WTC11 (cell line): ENCODE results near the gene NWD2. TPM values are rescaled to one million over a fixed set of nuclear protein-coding genes. Genes with fewer than 3 reads are reported as not detected.

ENCODE experiments used
- ATAC-seq: fragments of 200-7000 bp; cut with Tn5 transposase; 2 replicates; pipeline ENCODE4 v1.10.0; 2021; ENCODE audit warnings: mild to moderate bottlenecking, moderate library complexity
- CTCF ChIA-PET: fragments of 300-600 bp; sonication (Branson Sonifier 250); formaldehyde crosslinking; loops from one replicate; lab custom pipeline; 2021; ENCODE audit warnings: antibody characterized with exemption; lab: Charles Lee
- POLR2A ChIA-PET: fragments of 350-600 bp; sonication (Branson Sonifier 250); formaldehyde crosslinking; loops from one replicate; lab custom pipeline; 2021; ENCODE audit warnings: antibody characterized with exemption; lab: Charles Lee
- DNase-seq: peaks from one replicate; pipeline ENCODE4 v3.0.0; 2021; ENCODE audit warnings: low spot score
- H3K27ac Mint-ChIP-seq: 2 replicates; pipeline ENCODE4 v1.8.0; 2021; ENCODE audit warnings: mixed read lengths
- H3K27me3 Mint-ChIP-seq: 2 replicates; pipeline ENCODE4 v1.8.0; 2021; ENCODE audit warnings: low read depth, mild to moderate bottlenecking, moderate library complexity, mixed read lengths
- H3K36me3 Mint-ChIP-seq: 2 replicates; pipeline ENCODE4 v1.8.0; 2021; ENCODE audit warnings: mixed read lengths
- H3K4me1 Mint-ChIP-seq: 2 replicates; pipeline ENCODE4 v1.8.0; 2022; ENCODE audit warnings: mixed read lengths
- H3K4me3 Mint-ChIP-seq: 2 replicates; pipeline ENCODE4 v1.8.0; 2021; ENCODE audit warnings: mild to moderate bottlenecking, moderate library complexity, mixed read lengths
- H3K9me3 Mint-ChIP-seq: 2 replicates; pipeline ENCODE4 v1.8.0; 2021; ENCODE audit warnings: mixed read lengths
- ATF3 ChIP-seq: sonication (generic); formaldehyde crosslinking; conservative IDR thresholded peaks from 2 replicates; pipeline ENCODE4 v1.8.1; 2022; ENCODE audit warnings: mild to moderate bottlenecking, missing genetic modification reagents
- E2F5 ChIP-seq: sonication (generic); formaldehyde crosslinking; IDR thresholded peaks from 2 replicates; pipeline ENCODE4 v1.8.1; 2022; ENCODE audit warnings: mild to moderate bottlenecking, moderate library complexity, missing genetic modification reagents
- FOXK1 ChIP-seq: sonication (generic); formaldehyde crosslinking; IDR thresholded peaks from 2 replicates; pipeline ENCODE4 v1.8.0; 2022; ENCODE audit warnings: mild to moderate bottlenecking, moderate library complexity, missing genetic modification reagents
- FOXP1 ChIP-seq: sonication (generic); formaldehyde crosslinking; IDR thresholded peaks from 2 replicates; pipeline ENCODE4 v1.8.0; 2022; ENCODE audit warnings: missing genetic modification reagents, mild to moderate bottlenecking, moderate library complexity, borderline replicate concordance
- GRHL2 ChIP-seq: fragments of 250-450 bp; sonication (Bioruptor Pico); IDR thresholded peaks from 2 replicates; pipeline ENCODE4 v1.8.0; 2022; ENCODE audit warnings: mild to moderate bottlenecking, moderate library complexity; ENCODE audit not compliant: insufficient replicate concordance, severe bottlenecking
- HMGXB4 ChIP-seq: sonication (generic); formaldehyde crosslinking; IDR thresholded peaks from 2 replicates; pipeline ENCODE4 v1.8.1; 2023; ENCODE audit warnings: mild to moderate bottlenecking, moderate library complexity, missing genetic modification reagents
- MLX ChIP-seq: sonication (generic); formaldehyde crosslinking; IDR thresholded peaks from 2 replicates; pipeline ENCODE4 v1.8.1; 2023; ENCODE audit warnings: mild to moderate bottlenecking, missing genetic modification reagents, moderate library complexity
- MYBL2 ChIP-seq: sonication (generic); formaldehyde crosslinking; IDR thresholded peaks from 2 replicates; pipeline ENCODE4 v1.8.1; 2023; ENCODE audit warnings: mild to moderate bottlenecking, moderate library complexity, missing genetic modification reagents
- NFYB ChIP-seq: sonication (generic); formaldehyde crosslinking; conservative IDR thresholded peaks from 2 replicates; pipeline ENCODE4 v1.8.0; 2022; ENCODE audit warnings: low read depth, missing genetic modification reagents
- NR2C2 ChIP-seq: sonication (generic); formaldehyde crosslinking; IDR thresholded peaks from 2 replicates; pipeline ENCODE4 v1.8.0; 2022; ENCODE audit warnings: mild to moderate bottlenecking, missing genetic modification reagents
- SMAD3 ChIP-seq: sonication (generic); formaldehyde crosslinking; IDR thresholded peaks from 2 replicates; pipeline ENCODE4 v1.8.0; 2022; ENCODE audit warnings: missing genetic modification reagents, mild to moderate bottlenecking, borderline replicate concordance
- ZNF219 ChIP-seq: sonication (generic); formaldehyde crosslinking; IDR thresholded peaks from 2 replicates; pipeline ENCODE4 v1.8.0; 2023; ENCODE audit warnings: missing genetic modification reagents, mild to moderate bottlenecking, borderline replicate concordance
- ZNF425 ChIP-seq: fragments of 250-450 bp; sonication (Bioruptor Pico); conservative IDR thresholded peaks from 2 replicates; pipeline ENCODE4 v1.9.0; 2021; ENCODE audit warnings: mild to moderate bottlenecking
- ZNF512 ChIP-seq: sonication (generic); formaldehyde crosslinking; IDR thresholded peaks from 2 replicates; pipeline ENCODE4 v1.8.1; 2022; ENCODE audit warnings: missing genetic modification reagents, borderline replicate concordance
- total RNA-seq: library from RNA; stranded (reverse); gene quantifications from 3 replicates; pipeline ENCODE4 v1.2.3, GENCODE V29; 2021
- TF ChIP-seq, protein P1 (sequence below): sonication (generic); formaldehyde crosslinking; IDR thresholded peaks from 2 replicates; pipeline ENCODE4 v1.8.1; 2022; ENCODE audit warnings: low read depth, missing genetic modification reagents, borderline replicate concordance
- TF ChIP-seq, protein P2 (sequence below): sonication (generic); formaldehyde crosslinking; IDR thresholded peaks from 2 replicates; pipeline ENCODE4 v1.8.1; 2022; ENCODE audit warnings: mild to moderate bottlenecking, missing genetic modification reagents, moderate library complexity, borderline replicate concordance
- TF ChIP-seq, protein P3 (sequence below): fragments of 250-450 bp; sonication (Bioruptor Pico); IDR thresholded peaks from 2 replicates; pipeline ENCODE4 v1.9.0; 2021; ENCODE audit warnings: mild to moderate bottlenecking
- TF ChIP-seq, protein P4 (sequence below): sonication (generic); formaldehyde crosslinking; IDR thresholded peaks from 2 replicates; pipeline ENCODE4 v1.8.1; 2023; ENCODE audit warnings: mild to moderate bottlenecking, missing genetic modification reagents, borderline replicate concordance
- TF ChIP-seq, protein P5 (sequence below): sonication (generic); formaldehyde crosslinking; IDR thresholded peaks from 2 replicates; pipeline ENCODE4 v1.8.0; 2022; ENCODE audit warnings: mild to moderate bottlenecking, missing genetic modification reagents

NWD2 gene
- total RNA-seq, 1 experiment from 2014 or later = 0.07 TPM

- no peak overlapping the region for H3K4me3 Mint-ChIP-seq
- no peak overlapping the region for H3K27ac Mint-ChIP-seq
- ATAC-seq (no peak), DNase-seq (no peak)
- H3K27me3 Mint-ChIP-seq = no peaks in the 10 kb centered on the region
- H3K4me1 Mint-ChIP-seq = no peaks in the 10 kb centered on the region
- peaks cover 10% of the 10 kb centered on the region for H3K9me3 Mint-ChIP-seq
- CTCF ChIA-PET = no interaction called here
- no peaks in the 10 kb centered on the region for H3K36me3 Mint-ChIP-seq
- POLR2A ChIA-PET = no interaction called here
- no peak for TF ChIP-seq MYBL2 (CRISPR knock-in tag)
- TF ChIP-seq ZNF512 = no peak
- no peak for TF ChIP-seq FOXK1 (CRISPR knock-in tag)
- TF ChIP-seq, protein P1, sequence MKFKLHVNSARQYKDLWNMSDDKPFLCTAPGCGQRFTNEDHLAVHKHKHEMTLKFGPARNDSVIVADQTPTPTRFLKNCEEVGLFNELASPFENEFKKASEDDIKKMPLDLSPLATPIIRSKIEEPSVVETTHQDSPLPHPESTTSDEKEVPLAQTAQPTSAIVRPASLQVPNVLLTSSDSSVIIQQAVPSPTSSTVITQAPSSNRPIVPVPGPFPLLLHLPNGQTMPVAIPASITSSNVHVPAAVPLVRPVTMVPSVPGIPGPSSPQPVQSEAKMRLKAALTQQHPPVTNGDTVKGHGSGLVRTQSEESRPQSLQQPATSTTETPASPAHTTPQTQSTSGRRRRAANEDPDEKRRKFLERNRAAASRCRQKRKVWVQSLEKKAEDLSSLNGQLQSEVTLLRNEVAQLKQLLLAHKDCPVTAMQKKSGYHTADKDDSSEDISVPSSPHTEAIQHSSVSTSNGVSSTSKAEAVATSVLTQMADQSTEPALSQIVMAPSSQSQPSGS (CRISPR knock-in tag) = no peak
- TF ChIP-seq, protein P2, sequence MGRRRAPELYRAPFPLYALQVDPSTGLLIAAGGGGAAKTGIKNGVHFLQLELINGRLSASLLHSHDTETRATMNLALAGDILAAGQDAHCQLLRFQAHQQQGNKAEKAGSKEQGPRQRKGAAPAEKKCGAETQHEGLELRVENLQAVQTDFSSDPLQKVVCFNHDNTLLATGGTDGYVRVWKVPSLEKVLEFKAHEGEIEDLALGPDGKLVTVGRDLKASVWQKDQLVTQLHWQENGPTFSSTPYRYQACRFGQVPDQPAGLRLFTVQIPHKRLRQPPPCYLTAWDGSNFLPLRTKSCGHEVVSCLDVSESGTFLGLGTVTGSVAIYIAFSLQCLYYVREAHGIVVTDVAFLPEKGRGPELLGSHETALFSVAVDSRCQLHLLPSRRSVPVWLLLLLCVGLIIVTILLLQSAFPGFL (CRISPR knock-in tag) = no peak
- no peak for TF ChIP-seq ZNF425 (CRISPR knock-in tag)
- TF ChIP-seq ZNF219 (CRISPR knock-in tag) = no peak
- no peak for TF ChIP-seq GRHL2 (CRISPR knock-in tag)
- no peak for TF ChIP-seq SMAD3 (CRISPR knock-in tag)
- TF ChIP-seq, protein P3, sequence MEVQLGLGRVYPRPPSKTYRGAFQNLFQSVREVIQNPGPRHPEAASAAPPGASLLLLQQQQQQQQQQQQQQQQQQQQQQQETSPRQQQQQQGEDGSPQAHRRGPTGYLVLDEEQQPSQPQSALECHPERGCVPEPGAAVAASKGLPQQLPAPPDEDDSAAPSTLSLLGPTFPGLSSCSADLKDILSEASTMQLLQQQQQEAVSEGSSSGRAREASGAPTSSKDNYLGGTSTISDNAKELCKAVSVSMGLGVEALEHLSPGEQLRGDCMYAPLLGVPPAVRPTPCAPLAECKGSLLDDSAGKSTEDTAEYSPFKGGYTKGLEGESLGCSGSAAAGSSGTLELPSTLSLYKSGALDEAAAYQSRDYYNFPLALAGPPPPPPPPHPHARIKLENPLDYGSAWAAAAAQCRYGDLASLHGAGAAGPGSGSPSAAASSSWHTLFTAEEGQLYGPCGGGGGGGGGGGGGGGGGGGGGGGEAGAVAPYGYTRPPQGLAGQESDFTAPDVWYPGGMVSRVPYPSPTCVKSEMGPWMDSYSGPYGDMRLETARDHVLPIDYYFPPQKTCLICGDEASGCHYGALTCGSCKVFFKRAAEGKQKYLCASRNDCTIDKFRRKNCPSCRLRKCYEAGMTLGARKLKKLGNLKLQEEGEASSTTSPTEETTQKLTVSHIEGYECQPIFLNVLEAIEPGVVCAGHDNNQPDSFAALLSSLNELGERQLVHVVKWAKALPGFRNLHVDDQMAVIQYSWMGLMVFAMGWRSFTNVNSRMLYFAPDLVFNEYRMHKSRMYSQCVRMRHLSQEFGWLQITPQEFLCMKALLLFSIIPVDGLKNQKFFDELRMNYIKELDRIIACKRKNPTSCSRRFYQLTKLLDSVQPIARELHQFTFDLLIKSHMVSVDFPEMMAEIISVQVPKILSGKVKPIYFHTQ (CRISPR knock-in tag) = no peak
- no peak for TF ChIP-seq NR2C2 (CRISPR knock-in tag)
- TF ChIP-seq ATF3 (CRISPR knock-in tag) = no peak
- no peak for TF ChIP-seq NFYB (CRISPR knock-in tag)
- TF ChIP-seq, protein P4, sequence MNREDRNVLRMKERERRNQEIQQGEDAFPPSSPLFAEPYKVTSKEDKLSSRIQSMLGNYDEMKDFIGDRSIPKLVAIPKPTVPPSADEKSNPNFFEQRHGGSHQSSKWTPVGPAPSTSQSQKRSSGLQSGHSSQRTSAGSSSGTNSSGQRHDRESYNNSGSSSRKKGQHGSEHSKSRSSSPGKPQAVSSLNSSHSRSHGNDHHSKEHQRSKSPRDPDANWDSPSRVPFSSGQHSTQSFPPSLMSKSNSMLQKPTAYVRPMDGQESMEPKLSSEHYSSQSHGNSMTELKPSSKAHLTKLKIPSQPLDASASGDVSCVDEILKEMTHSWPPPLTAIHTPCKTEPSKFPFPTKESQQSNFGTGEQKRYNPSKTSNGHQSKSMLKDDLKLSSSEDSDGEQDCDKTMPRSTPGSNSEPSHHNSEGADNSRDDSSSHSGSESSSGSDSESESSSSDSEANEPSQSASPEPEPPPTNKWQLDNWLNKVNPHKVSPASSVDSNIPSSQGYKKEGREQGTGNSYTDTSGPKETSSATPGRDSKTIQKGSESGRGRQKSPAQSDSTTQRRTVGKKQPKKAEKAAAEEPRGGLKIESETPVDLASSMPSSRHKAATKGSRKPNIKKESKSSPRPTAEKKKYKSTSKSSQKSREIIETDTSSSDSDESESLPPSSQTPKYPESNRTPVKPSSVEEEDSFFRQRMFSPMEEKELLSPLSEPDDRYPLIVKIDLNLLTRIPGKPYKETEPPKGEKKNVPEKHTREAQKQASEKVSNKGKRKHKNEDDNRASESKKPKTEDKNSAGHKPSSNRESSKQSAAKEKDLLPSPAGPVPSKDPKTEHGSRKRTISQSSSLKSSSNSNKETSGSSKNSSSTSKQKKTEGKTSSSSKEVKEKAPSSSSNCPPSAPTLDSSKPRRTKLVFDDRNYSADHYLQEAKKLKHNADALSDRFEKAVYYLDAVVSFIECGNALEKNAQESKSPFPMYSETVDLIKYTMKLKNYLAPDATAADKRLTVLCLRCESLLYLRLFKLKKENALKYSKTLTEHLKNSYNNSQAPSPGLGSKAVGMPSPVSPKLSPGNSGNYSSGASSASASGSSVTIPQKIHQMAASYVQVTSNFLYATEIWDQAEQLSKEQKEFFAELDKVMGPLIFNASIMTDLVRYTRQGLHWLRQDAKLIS (CRISPR knock-in tag) = no peak
- TF ChIP-seq MLX (CRISPR knock-in tag) = no peak
- TF ChIP-seq FOXP1 (CRISPR knock-in tag) = no peak
- TF ChIP-seq E2F5 (CRISPR knock-in tag) = no peak
- TF ChIP-seq, protein P5, sequence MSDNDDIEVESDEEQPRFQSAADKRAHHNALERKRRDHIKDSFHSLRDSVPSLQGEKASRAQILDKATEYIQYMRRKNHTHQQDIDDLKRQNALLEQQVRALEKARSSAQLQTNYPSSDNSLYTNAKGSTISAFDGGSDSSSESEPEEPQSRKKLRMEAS = no peak
- TF ChIP-seq HMGXB4 (CRISPR knock-in tag) = no peak
Observed at GRCh38 chr4:37225778-37226177, 18.8 kb upstream of the NWD2 start.
